22Rv1 (cell line): ENCODE results near the gene GOLGA7B.

Source experiments
- H3K27ac ChIP-seq: fragments of 450-650 bp; 2 replicates; pipeline ENCODE4 v1.5.1; 2017
- ZFX ChIP-seq: fragments of 450-650 bp; IDR thresholded peaks from 2 replicates; pipeline ENCODE4 v1.6.1; 2017; ENCODE audit warnings: antibody characterized with exemption, borderline replicate concordance
- TF ChIP-seq, protein P1 (sequence below): fragments of 450-650 bp; IDR thresholded peaks from 2 replicates; pipeline ENCODE4 v1.5.1; 2017; ENCODE audit warnings: mild to moderate bottlenecking

Gene GOLGA7B

DNA sequence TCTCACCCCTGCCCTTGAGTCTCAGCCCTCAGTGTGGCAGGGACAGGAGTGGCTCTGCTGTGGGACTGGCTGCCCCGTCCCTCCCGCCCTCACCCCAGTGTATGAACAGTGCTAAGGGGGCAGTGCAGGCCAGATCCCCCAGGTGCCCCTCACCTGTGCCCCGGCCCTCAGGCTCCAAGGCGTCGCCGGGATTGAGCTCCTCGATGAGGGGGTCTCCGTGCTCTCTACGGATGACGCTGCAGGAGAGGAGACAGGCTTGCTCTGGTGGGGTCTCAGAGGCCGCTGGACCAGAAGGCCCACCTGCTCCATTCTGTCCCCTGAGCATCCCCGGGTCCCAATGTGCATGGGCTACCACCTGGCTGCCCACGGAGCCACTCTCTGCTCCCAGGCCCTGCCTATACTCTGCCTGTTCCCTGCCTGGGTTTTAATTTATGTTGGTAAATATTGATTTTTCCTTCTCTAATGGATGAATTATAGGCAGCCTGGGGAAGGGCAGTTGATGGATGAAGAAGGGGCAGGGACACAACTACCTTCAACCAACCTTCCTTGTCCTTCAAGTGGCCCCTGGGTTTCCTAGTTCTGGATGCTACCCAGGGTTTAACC is 47.2 kb downstream of the GOLGA7B start:
- no peak overlapping the region for H3K27ac ChIP-seq
- TF ChIP-seq, protein P1, sequence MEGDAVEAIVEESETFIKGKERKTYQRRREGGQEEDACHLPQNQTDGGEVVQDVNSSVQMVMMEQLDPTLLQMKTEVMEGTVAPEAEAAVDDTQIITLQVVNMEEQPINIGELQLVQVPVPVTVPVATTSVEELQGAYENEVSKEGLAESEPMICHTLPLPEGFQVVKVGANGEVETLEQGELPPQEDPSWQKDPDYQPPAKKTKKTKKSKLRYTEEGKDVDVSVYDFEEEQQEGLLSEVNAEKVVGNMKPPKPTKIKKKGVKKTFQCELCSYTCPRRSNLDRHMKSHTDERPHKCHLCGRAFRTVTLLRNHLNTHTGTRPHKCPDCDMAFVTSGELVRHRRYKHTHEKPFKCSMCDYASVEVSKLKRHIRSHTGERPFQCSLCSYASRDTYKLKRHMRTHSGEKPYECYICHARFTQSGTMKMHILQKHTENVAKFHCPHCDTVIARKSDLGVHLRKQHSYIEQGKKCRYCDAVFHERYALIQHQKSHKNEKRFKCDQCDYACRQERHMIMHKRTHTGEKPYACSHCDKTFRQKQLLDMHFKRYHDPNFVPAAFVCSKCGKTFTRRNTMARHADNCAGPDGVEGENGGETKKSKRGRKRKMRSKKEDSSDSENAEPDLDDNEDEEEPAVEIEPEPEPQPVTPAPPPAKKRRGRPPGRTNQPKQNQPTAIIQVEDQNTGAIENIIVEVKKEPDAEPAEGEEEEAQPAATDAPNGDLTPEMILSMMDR = no peak
- no peak for TF ChIP-seq ZFX

DNA sequence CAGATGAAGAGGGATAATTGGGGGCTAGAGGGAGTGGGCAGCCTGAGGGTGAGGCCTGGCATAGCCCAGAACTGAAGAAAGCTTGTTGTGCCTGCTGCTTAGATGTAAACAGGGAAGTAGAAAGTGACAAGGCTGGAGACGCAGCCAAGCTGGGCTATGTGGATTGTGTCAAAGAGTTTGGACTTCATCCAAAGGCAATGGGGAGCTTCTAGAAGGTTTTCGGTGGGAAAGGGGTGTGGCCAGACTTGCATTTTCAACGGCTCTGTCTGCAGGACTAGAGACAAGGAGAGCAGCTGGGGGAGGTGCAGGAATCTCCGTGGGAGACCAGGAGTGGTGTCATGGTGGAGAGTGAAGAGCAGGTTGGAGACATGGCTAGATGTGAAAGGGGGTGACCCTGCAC is 48.8 kb downstream of the GOLGA7B start:
- no peak overlapping the region for H3K27ac ChIP-seq
- TF ChIP-seq ZFX = no peak
- TF ChIP-seq, protein P1 = no peak

DNA sequence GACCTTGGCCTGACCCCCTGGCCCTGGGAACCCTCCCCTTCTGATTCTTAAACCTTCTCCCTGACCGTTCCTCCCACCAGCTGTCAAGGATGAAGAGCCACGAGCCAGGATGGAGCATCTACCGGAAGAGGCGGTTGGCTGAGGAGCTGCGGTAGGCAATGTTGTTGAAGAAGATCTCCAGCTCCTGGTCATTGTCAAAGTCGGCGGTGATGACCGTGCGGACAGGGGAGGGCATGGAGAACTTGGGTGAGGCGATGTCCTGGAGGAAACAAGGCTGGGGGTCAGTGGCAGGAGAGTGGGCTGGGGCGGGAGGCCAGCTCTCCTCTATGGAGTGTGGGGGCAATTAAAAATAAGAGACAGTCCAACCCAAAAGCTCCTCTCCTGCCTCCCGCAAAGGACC is 51.7 kb downstream of the GOLGA7B start:
- H3K27ac ChIP-seq = no peak overlapping the region
- TF ChIP-seq ZFX = no peak
- TF ChIP-seq, protein P1 = no peak

DNA sequence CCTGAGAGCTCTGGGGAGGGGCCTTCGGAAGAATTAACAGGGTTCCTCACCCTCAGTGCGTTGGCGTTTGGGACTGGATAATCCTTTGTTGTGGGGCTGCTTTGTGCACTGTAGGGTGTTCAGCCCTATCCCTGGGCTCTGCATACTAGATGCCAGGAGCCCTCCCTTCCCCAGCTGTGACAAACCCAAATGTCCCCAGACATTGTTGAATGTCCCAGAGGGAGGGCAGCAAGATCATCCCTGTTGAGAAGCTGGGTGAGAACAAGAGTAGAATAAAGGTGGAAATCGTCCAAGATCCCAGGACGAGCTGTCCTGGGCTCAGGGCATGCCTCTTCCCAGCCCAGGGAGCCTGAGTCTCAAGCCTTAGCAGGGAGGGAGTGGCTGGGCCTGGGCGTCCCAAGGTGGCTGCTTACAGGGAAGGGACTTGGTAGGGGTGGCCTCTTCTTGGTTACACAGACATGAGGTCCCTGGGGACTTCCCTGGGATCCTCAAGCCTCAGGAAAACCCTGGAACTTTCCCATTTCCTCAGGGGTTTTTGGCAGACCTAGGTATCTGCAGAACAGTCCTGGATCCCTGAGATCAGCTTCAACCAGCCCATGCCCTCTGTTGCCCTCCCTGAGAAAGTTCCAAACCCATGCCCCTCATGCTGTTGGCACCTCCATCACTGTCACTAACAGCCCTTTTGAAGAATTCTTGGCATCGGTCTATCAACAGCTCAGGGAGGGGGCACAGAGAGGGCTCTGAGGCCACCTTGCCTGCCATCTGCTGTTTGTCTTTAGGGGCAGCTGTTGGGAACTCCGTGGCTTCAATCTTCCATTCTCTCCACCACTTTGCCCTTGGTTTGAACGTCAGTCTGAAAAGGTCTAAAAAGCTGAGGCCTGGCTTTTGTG is 53.7 kb downstream of the GOLGA7B start:
- H3K27ac ChIP-seq = no peak overlapping the region
- no peak for TF ChIP-seq ZFX
- TF ChIP-seq, protein P1 = no peak

DNA sequence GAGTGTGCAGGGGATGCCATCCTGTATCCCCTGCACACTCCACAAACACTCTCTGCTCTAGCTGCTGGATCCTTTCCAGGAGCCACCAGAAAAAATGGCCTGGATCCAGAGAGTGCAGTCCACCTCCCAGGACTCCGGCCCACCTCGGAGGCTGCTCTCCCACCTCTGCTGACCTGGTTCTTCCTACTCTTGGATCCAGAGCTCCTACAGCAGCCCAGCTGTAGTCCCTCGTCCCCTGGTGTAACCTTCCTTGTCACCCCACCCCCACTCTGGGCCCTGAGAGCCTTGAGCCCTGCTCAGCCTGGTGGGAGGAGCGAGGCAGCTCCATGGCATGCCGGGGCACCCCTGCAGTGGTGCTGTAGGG is 54.4 kb downstream of the GOLGA7B start:
- TF ChIP-seq, protein P1 = no peak
- no peak for TF ChIP-seq ZFX
- H3K27ac ChIP-seq = no peak overlapping the region

DNA sequence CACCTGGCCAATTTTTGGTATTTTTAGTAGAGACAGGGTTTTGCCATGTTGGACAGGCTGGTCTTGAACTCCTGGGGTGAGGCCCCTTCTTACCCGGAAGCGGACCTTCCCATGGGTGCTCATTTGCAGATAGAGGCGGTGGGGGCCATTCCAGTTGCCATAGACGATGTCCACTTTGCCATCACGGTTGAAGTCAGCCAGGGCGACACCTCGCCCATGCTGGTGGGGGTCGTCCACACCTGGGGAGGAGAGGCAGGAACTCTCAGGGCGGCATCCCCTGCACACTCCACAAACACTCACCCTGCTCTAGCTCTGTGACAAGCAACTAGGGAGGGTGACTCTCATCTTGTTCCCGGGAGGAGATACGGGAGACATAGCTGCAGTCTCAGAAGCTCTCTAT is 54.9 kb downstream of the GOLGA7B start:
- no peak overlapping the region for H3K27ac ChIP-seq
- TF ChIP-seq, protein P1 = no peak
- no peak for TF ChIP-seq ZFX

DNA sequence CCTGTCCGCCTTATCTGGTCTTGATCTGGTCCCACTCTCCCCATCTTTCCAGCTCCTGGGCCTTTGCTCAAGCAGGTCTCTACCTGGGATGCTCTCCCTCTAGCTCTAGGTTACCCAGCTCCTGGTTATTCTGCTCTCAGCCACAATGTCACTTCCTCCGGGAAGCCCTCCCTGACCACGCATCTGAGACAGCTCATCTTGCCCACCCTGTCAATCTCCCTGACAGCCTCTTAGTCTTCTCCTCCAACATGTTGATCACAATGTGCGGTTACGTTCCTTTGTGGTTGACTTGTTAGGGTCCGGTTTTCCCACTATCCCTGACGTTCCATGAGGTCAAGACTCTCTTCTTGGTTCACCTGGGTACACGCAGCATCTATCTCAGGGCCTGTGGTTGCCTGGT is 55.6 kb downstream of the GOLGA7B start:
- TF ChIP-seq ZFX = no peak
- TF ChIP-seq, protein P1 = no peak
- H3K27ac ChIP-seq = no peak overlapping the region
